HEK293 (cell line): ENCODE data around the gene LMOD1.

Experiments
- CTCF ChIP-seq: fragments of 450-650 bp; formaldehyde crosslinking; IDR thresholded peaks from 2 replicates; pipeline ENCODE4 v1.5.1; 2016; ENCODE audit warnings: missing biosample characterization, missing genetic modification characterization
- GLIS1 ChIP-seq: fragments of 450-650 bp; formaldehyde crosslinking; IDR thresholded peaks from 2 replicates; pipeline ENCODE4 v1.5.1; 2016; ENCODE audit warnings: missing biosample characterization, missing genetic modification characterization
- GLIS2 ChIP-seq: fragments of 450-650 bp; formaldehyde crosslinking; IDR thresholded peaks from 2 replicates; pipeline ENCODE4 v1.5.1; 2016; ENCODE audit warnings: missing biosample characterization, missing genetic modification characterization
- MZF1 ChIP-seq: fragments of 450-650 bp; formaldehyde crosslinking; IDR thresholded peaks from 2 replicates; pipeline ENCODE4 v1.5.1; 2017; ENCODE audit warnings: missing biosample characterization, missing genetic modification characterization, borderline replicate concordance
- PATZ1 ChIP-seq: fragments of 450-650 bp; formaldehyde crosslinking; IDR thresholded peaks from 2 replicates; pipeline ENCODE4 v1.5.1; 2016; ENCODE audit warnings: missing biosample characterization, missing genetic modification characterization
- PRDM10 ChIP-seq: fragments of 450-650 bp; formaldehyde crosslinking; IDR thresholded peaks from 2 replicates; pipeline ENCODE4 v1.5.1; 2016; ENCODE audit warnings: missing biosample characterization, missing genetic modification characterization
- RBAK ChIP-seq: fragments of 450-650 bp; formaldehyde crosslinking; IDR thresholded peaks from 2 replicates; pipeline ENCODE4 v1.5.1; 2016; ENCODE audit warnings: missing biosample characterization, missing genetic modification characterization
- SCRT2 ChIP-seq: fragments of 450-650 bp; formaldehyde crosslinking; IDR thresholded peaks from 2 replicates; pipeline ENCODE4 v1.5.1; 2016; ENCODE audit warnings: missing biosample characterization, missing genetic modification characterization
- SP3 ChIP-seq: fragments of 450-650 bp; formaldehyde crosslinking; IDR thresholded peaks from 2 replicates; pipeline ENCODE4 v1.5.1; 2016; ENCODE audit warnings: missing biosample characterization, missing genetic modification characterization
- SP7 ChIP-seq: fragments of 450-650 bp; formaldehyde crosslinking; IDR thresholded peaks from 2 replicates; pipeline ENCODE4 v1.5.1; 2016; ENCODE audit warnings: missing biosample characterization, missing genetic modification characterization
- WT1 ChIP-seq: fragments of 450-650 bp; formaldehyde crosslinking; IDR thresholded peaks from 2 replicates; pipeline ENCODE4 v1.5.1; 2016; ENCODE audit warnings: missing biosample characterization, missing genetic modification characterization
- ZNF16 ChIP-seq: fragments of 450-650 bp; formaldehyde crosslinking; IDR thresholded peaks from 2 replicates; pipeline ENCODE4 v1.5.1; 2016; ENCODE audit warnings: low read depth, missing biosample characterization, missing genetic modification characterization
- ZNF221 ChIP-seq: fragments of 450-650 bp; formaldehyde crosslinking; IDR thresholded peaks from 2 replicates; pipeline ENCODE4 v1.5.1; 2017; ENCODE audit warnings: missing biosample characterization, missing genetic modification characterization, borderline replicate concordance
- ZNF280C ChIP-seq: fragments of 450-650 bp; formaldehyde crosslinking; IDR thresholded peaks from 2 replicates; pipeline ENCODE4 v1.5.1; 2016; ENCODE audit warnings: missing biosample characterization, missing genetic modification characterization
- ZNF324 ChIP-seq: fragments of 450-650 bp; formaldehyde crosslinking; IDR thresholded peaks from 2 replicates; pipeline ENCODE4 v1.5.1; 2016; ENCODE audit warnings: missing biosample characterization, missing genetic modification characterization
- ZNF354C ChIP-seq: fragments of 450-650 bp; formaldehyde crosslinking; IDR thresholded peaks from 2 replicates; pipeline ENCODE4 v1.5.1; 2016; ENCODE audit warnings: missing biosample characterization, missing genetic modification characterization, low read depth, borderline replicate concordance
- ZNF518A ChIP-seq: fragments of 450-650 bp; formaldehyde crosslinking; conservative IDR thresholded peaks from 2 replicates; pipeline ENCODE4 v1.5.1; 2016; ENCODE audit warnings: low read depth, missing biosample characterization, missing genetic modification characterization
- ZNF549 ChIP-seq: fragments of 450-650 bp; IDR thresholded peaks from 2 replicates; pipeline ENCODE4 v1.5.1; 2018; ENCODE audit warnings: missing biosample characterization, missing genetic modification characterization, mild to moderate bottlenecking, inconsistent platforms, moderate library complexity
- ZNF555 ChIP-seq: fragments of 450-650 bp; formaldehyde crosslinking; conservative IDR thresholded peaks from 2 replicates; pipeline ENCODE4 v1.5.1; 2017; ENCODE audit warnings: missing biosample characterization, mild to moderate bottlenecking, missing genetic modification characterization, inconsistent platforms
- ZNF645 ChIP-seq: fragments of 450-650 bp; formaldehyde crosslinking; IDR thresholded peaks from 2 replicates; pipeline ENCODE4; 2016; ENCODE audit warnings: missing biosample characterization, missing genetic modification characterization
- ZXDB ChIP-seq: fragments of 450-650 bp; formaldehyde crosslinking; IDR thresholded peaks from 2 replicates; pipeline ENCODE4 v1.5.1; 2016; ENCODE audit warnings: missing biosample characterization, missing genetic modification characterization

The LMOD1 gene

GRCh38 chr1:201895913-201896807, 50.2 kb downstream of the LMOD1 start (continued):
- peak; percentile 65 for TF ChIP-seq WT1 (tag by site-specific recombination)
- TF ChIP-seq ZNF645 (tag by site-specific recombination) = no peak
- peak; percentile 93 for TF ChIP-seq ZNF324 (tag by site-specific recombination)
- no peak for TF ChIP-seq ZNF280C
- no peak for TF ChIP-seq GLIS2
- no peak for TF ChIP-seq ZNF549 (tag by site-specific recombination)
- no peak for TF ChIP-seq ZNF354C
- TF ChIP-seq ZXDB (tag by site-specific recombination) = peak; percentile 87
- TF ChIP-seq PRDM10 (tag by site-specific recombination) = peak; percentile 60
- TF ChIP-seq GLIS1 (tag by site-specific recombination) = peak; percentile 83
- TF ChIP-seq RBAK (tag by site-specific recombination) = no peak
- peak; percentile 97 for TF ChIP-seq CTCF (tag by site-specific recombination)
- no peak; the same call in 1 of the 2 replicates for TF ChIP-seq ZNF518A (tag by site-specific recombination)
- TF ChIP-seq SP7 (tag by site-specific recombination) = peak; percentile 89
- TF ChIP-seq SP3 (tag by site-specific recombination) = peak; percentile 31; the same call in 1 of the 2 replicates
- TF ChIP-seq MZF1 (tag by site-specific recombination) = peak; percentile 99
- peak; percentile 100 for TF ChIP-seq SCRT2
- TF ChIP-seq PATZ1 = peak; percentile 82
- TF ChIP-seq ZNF555 (tag by site-specific recombination) = no peak
- TF ChIP-seq ZNF16 = no peak
- TF ChIP-seq ZNF221 (tag by site-specific recombination) = no peak
